H9 (cell line): ENCODE results near the gene ZNF687. TPM values are rescaled to one million over a fixed set of nuclear protein-coding genes. Genes with fewer than 3 reads are reported as not detected.

Experiments used
- DNase-seq: peaks from one replicate; pipeline ENCODE4 v3.0.0-alpha.2; 2017
- H2AFZ ChIP-seq: one replicate; pipeline ENCODE4 v1.6.1; 2013; ENCODE audit warnings: mild to moderate bottlenecking, low read length, control low read depth, moderate library complexity
- H2AK5ac ChIP-seq: 2 replicates; pipeline ENCODE4 v1.6.1; 2013; ENCODE audit warnings: low read length, control low read depth, mixed read lengths; ENCODE audit not compliant: insufficient read length
- H2BK120ac ChIP-seq: one replicate; pipeline ENCODE4 v1.6.1; 2013; ENCODE audit warnings: low read depth, mild to moderate bottlenecking, low read length, control low read depth, inconsistent platforms; ENCODE audit not compliant: poor library complexity, severe bottlenecking
- H2BK12ac ChIP-seq: 2 replicates; pipeline ENCODE4 v1.6.1; 2013; ENCODE audit warnings: low read length, control low read depth, mixed read lengths, low read depth; ENCODE audit not compliant: insufficient read length
- H2BK15ac ChIP-seq: 2 replicates; pipeline ENCODE4 v1.6.1; 2013; ENCODE audit warnings: low read depth, low read length, control low read depth
- H2BK20ac ChIP-seq: one replicate; pipeline ENCODE4 v1.6.1; 2013; ENCODE audit warnings: low read depth, mild to moderate bottlenecking, low read length, control low read depth, inconsistent platforms; ENCODE audit not compliant: poor library complexity, severe bottlenecking
- H2BK5ac ChIP-seq: 2 replicates; pipeline ENCODE4 v1.6.1; 2013; ENCODE audit warnings: low read length, control low read depth, mixed read lengths; ENCODE audit not compliant: insufficient read length
- H3K14ac ChIP-seq: 2 replicates; pipeline ENCODE4 v1.6.1; 2013; ENCODE audit warnings: low read length, control low read depth; ENCODE audit not compliant: insufficient read depth
- H3K18ac ChIP-seq: 2 replicates; pipeline ENCODE4 v1.6.1; 2013; ENCODE audit warnings: low read depth, mild to moderate bottlenecking, mixed read lengths, low read length, control low read depth; ENCODE audit not compliant: insufficient read length
- H3K23ac ChIP-seq: 2 replicates; pipeline ENCODE4 v1.6.1; 2013; ENCODE audit warnings: low read length, control low read depth, mixed read lengths, low read depth; ENCODE audit not compliant: insufficient read length
- H3K23me2 ChIP-seq: 2 replicates; pipeline ENCODE4 v1.6.1; 2013; ENCODE audit warnings: low read depth, mild to moderate bottlenecking, mixed read lengths, low read length, control low read depth; ENCODE audit not compliant: insufficient read length, poor library complexity, severe bottlenecking
- H3K27ac ChIP-seq: 2 replicates; pipeline ENCODE4 v1.5.1; 2013; ENCODE audit warnings: low read length, control low read depth, mixed read lengths, low read depth; ENCODE audit not compliant: insufficient read length
- H3K27me3 ChIP-seq: 2 replicates; pipeline ENCODE4 v1.6.1; 2013; ENCODE audit warnings: low read length, control low read depth, inconsistent platforms; ENCODE audit not compliant: insufficient read depth
- H3K4ac ChIP-seq: 2 replicates; pipeline ENCODE4 v1.6.1; 2013; ENCODE audit warnings: low read depth, mild to moderate bottlenecking, control low read depth, inconsistent platforms, low read length, moderate library complexity
- H3K4me1 ChIP-seq: 2 replicates; pipeline ENCODE4 v1.6.1; 2013; ENCODE audit warnings: low read length, control low read depth, inconsistent platforms; ENCODE audit not compliant: insufficient read depth
- H3K4me2 ChIP-seq: 2 replicates; pipeline ENCODE4 v1.6.1; 2013; ENCODE audit warnings: low read length, control low read depth, mixed read lengths; ENCODE audit not compliant: insufficient read length, insufficient read depth
- H3K56ac ChIP-seq: 2 replicates; pipeline ENCODE4 v1.6.1; 2013; ENCODE audit warnings: low read depth, mild to moderate bottlenecking, mixed read lengths, low read length, control low read depth; ENCODE audit not compliant: insufficient read length
- H3K79me1 ChIP-seq: 2 replicates; pipeline ENCODE4 v1.6.1; 2013; ENCODE audit warnings: low read depth, mild to moderate bottlenecking, moderate library complexity, low read length, control low read depth, inconsistent platforms; ENCODE audit not compliant: insufficient read depth, poor library complexity, severe bottlenecking
- H3K79me2 ChIP-seq: 2 replicates; pipeline ENCODE4 v1.6.1; 2013; ENCODE audit warnings: low read length, control low read depth, inconsistent platforms; ENCODE audit not compliant: insufficient read depth
- H3K9ac ChIP-seq: 2 replicates; pipeline ENCODE4 v1.6.1; 2013; ENCODE audit warnings: low read length, control low read depth, mixed read lengths; ENCODE audit not compliant: insufficient read length; ENCODE audit errors: extremely low read depth
- H3K9me3 ChIP-seq: one replicate; pipeline ENCODE4 v1.6.1; 2013; ENCODE audit warnings: low read depth, low read length, inconsistent platforms; ENCODE audit not compliant: control insufficient read depth
- H3T11ph ChIP-seq: one replicate; pipeline ENCODE4 v1.6.1; 2013; ENCODE audit warnings: mild to moderate bottlenecking, low read length, control low read depth, inconsistent platforms
- H4K20me1 ChIP-seq: one replicate; pipeline ENCODE4 v1.6.1; 2013; ENCODE audit not compliant: control insufficient read depth, insufficient read length, insufficient read depth
- H4K5ac ChIP-seq: 2 replicates; pipeline ENCODE4 v1.6.1; 2013; ENCODE audit warnings: low read depth, mild to moderate bottlenecking, mixed read lengths, low read length, control low read depth; ENCODE audit not compliant: insufficient read length
- H4K8ac ChIP-seq: replicated peaks from 2 replicates; pipeline ENCODE4 v1.6.1; 2013; ENCODE audit warnings: low read length, control low read depth, mixed read lengths, low read depth; ENCODE audit not compliant: insufficient read length
- H4K91ac ChIP-seq: 2 replicates; pipeline ENCODE4 v1.6.1; 2013; ENCODE audit warnings: low read depth, mild to moderate bottlenecking, moderate library complexity, mixed read lengths, low read length, control low read depth; ENCODE audit not compliant: insufficient read length
- H3K27ac Mint-ChIP-seq, 3 experiments: 2 replicates in 2 of 3; 3 replicates in 1 of 3; pipeline ENCODE4 v1.8.0; 2020 to 2021; ENCODE audit warnings: mixed read lengths in 3 of 3, mild to moderate bottlenecking in 1 of 3, moderate library complexity in 1 of 3
- H3K27me3 Mint-ChIP-seq: 2 replicates; pipeline ENCODE4 v1.8.0; 2021; ENCODE audit warnings: low read depth, mild to moderate bottlenecking, moderate library complexity, mixed read lengths
- H3K36me3 Mint-ChIP-seq, 3 experiments: 2 replicates in 2 of 3; 3 replicates in 1 of 3; pipeline ENCODE4 v1.8.0; 2020 to 2021; ENCODE audit warnings: low read depth in 3 of 3, mixed read lengths in 3 of 3; ENCODE audit not compliant: insufficient read depth in 1 of 3
- H3K4me1 Mint-ChIP-seq, 2 experiments: 2 replicates each; pipeline ENCODE4 v1.8.0; 2020; ENCODE audit warnings: mixed read lengths in 2 of 2
- H3K4me3 Mint-ChIP-seq, 2 experiments: 2 replicates in 1 of 2; 3 replicates in 1 of 2; pipeline ENCODE4 v1.8.0; 2020 to 2021; ENCODE audit warnings: mild to moderate bottlenecking in 2 of 2, mixed read lengths in 2 of 2, moderate library complexity in 1 of 2
- H3K9me3 Mint-ChIP-seq, 2 experiments: 2 replicates in 1 of 2; 3 replicates in 1 of 2; pipeline ENCODE4 v1.8.0; 2020; ENCODE audit warnings: mild to moderate bottlenecking in 2 of 2, mixed read lengths in 2 of 2, moderate library complexity in 1 of 2
- CTCF ChIP-seq: fragments of 200-600 bp; sonication (generic); conservative IDR thresholded peaks from 3 replicates; pipeline ENCODE4 v1.8.0; 2021; ENCODE audit warnings: antibody characterized with exemption, mild to moderate bottlenecking
- WGBS: extraction: QIAGEN DNeasy Blood & Tissue Kit; methylation state at CpG from one replicate; pipeline ENCODE4 v1.1.7; 2013; ENCODE audit warnings: missing lambda C conversion rate, low lambda C conversion rate, mixed read lengths; ENCODE audit not compliant: insufficient read length; ENCODE audit errors: extremely low coverage; 5-methylcytosine and 5-hydroxymethylcytosine counted together
- total RNA-seq: library from RNA; stranded (reverse); gene quantifications from 2 replicates; pipeline ENCODE4 v1.2.1, GENCODE V29; 2021

Gene ZNF687
- total RNA-seq, 1 experiment from 2014 or later: 58.2 TPM

- no peak overlapping the region for H3K4ac ChIP-seq
- no peak overlapping the region for H4K5ac ChIP-seq
- TF ChIP-seq CTCF: no peak
- peaks cover 15% of the 10 kb centered on the region in 2 experiments for H3K4me1 Mint-ChIP-seq
- H3K27me3 ChIP-seq: no peaks in the 10 kb centered on the region
- no peak overlapping the region for H2BK12ac ChIP-seq
- H2BK20ac ChIP-seq: no peak overlapping the region
- no peak overlapping the region for H4K8ac ChIP-seq
- H3K4me1 ChIP-seq: no peaks in the 10 kb centered on the region; the same call in 1 of the 2 replicates
- peaks cover 13% of the 10 kb centered on the region for H3K23me2 ChIP-seq
- no peak overlapping the region for H4K91ac ChIP-seq
- no peak overlapping the region for H2AFZ ChIP-seq
- H3K14ac ChIP-seq: no peak overlapping the region
- no peak overlapping the region; a peak in 2 of 7 replicates for H3K27ac Mint-ChIP-seq
- no CpG with 5 or more reads among the region's 4 CpGs for WGBS
- no peaks in the 10 kb centered on the region for H3K9me3 Mint-ChIP-seq
- no peaks in the 10 kb centered on the region for H3K79me1 ChIP-seq
- no peak overlapping the region for H2BK120ac ChIP-seq
- no peak for DNase-seq
- H3K27ac ChIP-seq: no peak overlapping the region
- no peak overlapping the region for H3K56ac ChIP-seq
- no peak overlapping the region for H3T11ph ChIP-seq
- H3K9me3 ChIP-seq: no peaks in the 10 kb centered on the region
- H3K27me3 Mint-ChIP-seq: no peaks in the 10 kb centered on the region
- peaks cover 8 to 42% (median 20%) of the 10 kb centered on the region in 3 experiments; a peak in 6 of 7 replicates for H3K36me3 Mint-ChIP-seq
- no peak overlapping the region for H3K9ac ChIP-seq
- no peak overlapping the region for H2BK5ac ChIP-seq
- H2AK5ac ChIP-seq: no peak overlapping the region
- H2BK15ac ChIP-seq: no peak overlapping the region
- no peak overlapping the region for H3K18ac ChIP-seq
- H3K4me2 ChIP-seq: no peak overlapping the region
- no peak overlapping the region for H3K23ac ChIP-seq
- no peaks in the 10 kb centered on the region for H3K79me2 ChIP-seq
- H4K20me1 ChIP-seq: no peaks in the 10 kb centered on the region
- no peak overlapping the region for H3K4me3 Mint-ChIP-seq
Observed at GRCh38 chr1:151324390-151324930, 42.4 kb downstream of the ZNF687 start.
